Measurements from ENCODE around the gene C17orf75.

DNA sequence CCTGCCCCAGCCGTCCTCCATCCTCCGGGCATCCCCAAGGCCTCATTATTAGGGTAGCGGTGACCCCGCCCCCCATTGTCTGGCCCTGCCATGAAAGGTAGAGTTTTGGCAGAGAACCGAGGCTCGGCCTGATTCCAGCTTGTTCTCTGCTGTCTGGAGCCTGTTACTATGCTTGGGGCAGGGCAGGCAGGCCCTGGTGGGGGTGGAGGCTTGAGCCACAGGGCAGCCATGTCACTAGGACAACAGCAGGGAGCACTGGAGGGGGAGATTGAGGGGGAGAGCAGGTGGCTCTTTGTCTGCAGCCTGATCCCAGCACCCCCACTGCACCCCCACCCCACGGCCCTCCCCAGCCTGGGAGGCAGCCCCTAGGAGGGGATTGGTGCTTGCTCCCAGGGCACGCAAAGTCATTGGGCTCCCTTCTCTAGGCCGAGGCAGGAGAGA, 60.9 kb downstream of the C17orf75 start:
- TF ChIP-seq POLR2A (IDR thresholded peaks at IDR 0.05; ENCODE audit: low read depth, low read length) = no peak
- no peak for TF ChIP-seq TAF1 (IDR thresholded peaks at IDR 0.05; ENCODE audit: low read depth, low read length)
- no peak for TF ChIP-seq SPI1 (IDR thresholded peaks at IDR 0.05; ENCODE audit: low read depth, low read length)

Measured in GM12891 (cell line).